ENCODE data around the gene TMOD1. TPM values are rescaled to one million over a fixed set of nuclear protein-coding genes. Genes with fewer than 3 reads are reported as not detected.

The TMOD1 gene
- total RNA-seq, 1 experiment from 2014 or later: 1.0 TPM

- TF ChIP-seq E2F5 (CRISPR knock-in tag; IDR thresholded peaks at IDR 0.05) (no peak), ATF3 (CRISPR knock-in tag; conservative IDR thresholded peaks at IDR 0.05) (no peak), TEAD1 (CRISPR knock-in tag; IDR thresholded peaks at IDR 0.05) (no peak), ERG (CRISPR knock-in tag; IDR thresholded peaks at IDR 0.05) (no peak), USF2 (CRISPR knock-in tag; IDR thresholded peaks at IDR 0.05) (no peak), MXD4 (CRISPR knock-in tag; IDR thresholded peaks at IDR 0.05; ENCODE audit: borderline replicate concordance) (no peak), JUN (CRISPR knock-in tag; IDR thresholded peaks at IDR 0.05) (no peak)
Observed at GRCh38 chr9:97516111-97516510, 14.6 kb downstream of the TMOD1 start (continued).

GRCh38 chr9:97517331-97518089 is 16.0 kb downstream of the TMOD1 start:
- Mint-ChIP-seq H3K9me3 (no peaks in the 10 kb centered on the region), H3K36me3 (no peaks in the 10 kb centered on the region), H3K27me3 (ENCODE audit: low read depth) (no peaks in the 10 kb centered on the region), H3K4me3 (no peak overlapping the region), H3K4me1 (peaks cover 8% of the 10 kb centered on the region), H3K27ac (no peak overlapping the region)
- ChIA-PET CTCF (interaction anchor here (0.5 to 5.2 kb wide), 4 partner anchors 15 to 81 kb away, joined by 3 to 30 read pairs (median 6); no protein-coding TSS in a partner anchor), POLR2A (no interaction called here)
- peak; percentile 38; the same call in 1 of the 2 replicates for ATAC-seq
- no peak for TF ChIP-seq HMGXB4 (CRISPR knock-in tag; IDR thresholded peaks at IDR 0.05)
- TF ChIP-seq USF2 (CRISPR knock-in tag; IDR thresholded peaks at IDR 0.05): no peak
- no peak for TF ChIP-seq NR1H2 (CRISPR knock-in tag; IDR thresholded peaks at IDR 0.05)
- TF ChIP-seq ZNF232 (CRISPR knock-in tag; IDR thresholded peaks at IDR 0.05): no peak
- no peak for TF ChIP-seq CTCF (IDR thresholded peaks at IDR 0.05)
- TF ChIP-seq FOXP1 (CRISPR knock-in tag; IDR thresholded peaks at IDR 0.05; ENCODE audit: borderline replicate concordance): no peak
- no peak for TF ChIP-seq CREB1 (CRISPR knock-in tag; IDR thresholded peaks at IDR 0.05)
- DNase-seq (ENCODE audit: low spot score): peak; percentile 13

Data from WTC11 (cell line).